Measurements from ENCODE around the gene BHLHE23. TPM values are rescaled to one million over a fixed set of nuclear protein-coding genes. Genes with fewer than 3 reads are reported as not detected.

Gene BHLHE23
- total RNA-seq, 2 donors from 2014 or later: 4.0 TPM; not detected in 1

DNA sequence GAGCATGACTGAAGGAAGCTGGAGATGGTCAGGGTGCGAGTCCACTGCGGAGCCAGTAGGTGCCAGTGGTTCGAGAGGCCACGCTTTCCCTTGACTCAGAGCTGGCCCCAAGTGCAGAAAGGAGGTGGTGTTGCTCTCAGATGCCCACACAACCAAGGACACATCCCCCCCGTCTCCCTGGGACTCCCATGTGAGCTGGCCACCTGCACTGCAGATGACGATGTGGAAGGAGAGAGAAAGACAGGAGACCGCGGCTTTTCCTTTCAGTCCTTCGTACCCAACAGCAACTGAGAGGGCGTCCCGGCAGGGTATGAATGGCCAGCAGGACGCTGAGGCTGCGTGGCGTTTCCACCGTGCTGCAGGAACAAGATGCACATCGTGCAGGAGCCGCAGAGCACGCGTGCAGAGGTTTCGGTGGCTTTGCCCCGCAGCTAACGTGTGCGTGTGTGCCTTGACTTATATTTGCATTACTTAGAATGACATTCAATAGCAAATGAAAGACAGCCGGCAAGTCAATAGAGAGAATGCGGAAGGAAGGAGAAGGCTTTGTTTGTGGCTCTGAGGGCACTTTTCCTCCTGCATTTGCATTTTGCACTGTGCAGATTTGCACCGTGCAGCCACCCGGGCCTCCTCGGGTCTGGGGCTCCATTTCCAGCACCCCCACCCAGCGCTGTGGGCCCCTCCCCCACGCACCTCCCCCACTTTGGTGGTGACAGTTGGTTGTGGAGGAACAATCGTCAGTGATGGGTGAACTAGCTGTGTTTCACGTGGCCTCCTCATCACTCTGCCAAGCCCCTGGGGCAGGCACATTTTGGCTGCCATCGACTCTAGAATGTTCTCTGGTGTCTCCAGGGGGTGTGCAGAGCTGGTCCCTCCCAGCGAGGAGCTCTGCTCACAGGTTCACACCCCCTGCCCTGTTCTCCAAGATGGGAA is 26.4 kb upstream of the BHLHE23 start:
- 13% methylated on average over 33 of the region's 34 CpGs for WGBS
- TF ChIP-seq, protein P1, sequence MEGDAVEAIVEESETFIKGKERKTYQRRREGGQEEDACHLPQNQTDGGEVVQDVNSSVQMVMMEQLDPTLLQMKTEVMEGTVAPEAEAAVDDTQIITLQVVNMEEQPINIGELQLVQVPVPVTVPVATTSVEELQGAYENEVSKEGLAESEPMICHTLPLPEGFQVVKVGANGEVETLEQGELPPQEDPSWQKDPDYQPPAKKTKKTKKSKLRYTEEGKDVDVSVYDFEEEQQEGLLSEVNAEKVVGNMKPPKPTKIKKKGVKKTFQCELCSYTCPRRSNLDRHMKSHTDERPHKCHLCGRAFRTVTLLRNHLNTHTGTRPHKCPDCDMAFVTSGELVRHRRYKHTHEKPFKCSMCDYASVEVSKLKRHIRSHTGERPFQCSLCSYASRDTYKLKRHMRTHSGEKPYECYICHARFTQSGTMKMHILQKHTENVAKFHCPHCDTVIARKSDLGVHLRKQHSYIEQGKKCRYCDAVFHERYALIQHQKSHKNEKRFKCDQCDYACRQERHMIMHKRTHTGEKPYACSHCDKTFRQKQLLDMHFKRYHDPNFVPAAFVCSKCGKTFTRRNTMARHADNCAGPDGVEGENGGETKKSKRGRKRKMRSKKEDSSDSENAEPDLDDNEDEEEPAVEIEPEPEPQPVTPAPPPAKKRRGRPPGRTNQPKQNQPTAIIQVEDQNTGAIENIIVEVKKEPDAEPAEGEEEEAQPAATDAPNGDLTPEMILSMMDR (IDR thresholded peaks at IDR 0.05): no peak
- no peak for TF ChIP-seq POLR2AphosphoS5 (IDR thresholded peaks at IDR 0.05)
- H3K4me3 ChIP-seq: no peak overlapping the region
- no peaks in the 10 kb centered on the region for H3K36me3 ChIP-seq
- no peak for DNase-seq (ENCODE audit: low spot score)
- no peaks in the 10 kb centered on the region for H3K9me3 ChIP-seq
- peaks cover 18% of the 10 kb centered on the region for H3K27me3 ChIP-seq (replicated peaks; ENCODE audit: insufficient read depth)
- H3K4me1 ChIP-seq (replicated peaks): no peaks in the 10 kb centered on the region
- H3K27ac ChIP-seq: no peak overlapping the region
- intact Hi-C loops (cut with DNase I): no loop called here

DNA sequence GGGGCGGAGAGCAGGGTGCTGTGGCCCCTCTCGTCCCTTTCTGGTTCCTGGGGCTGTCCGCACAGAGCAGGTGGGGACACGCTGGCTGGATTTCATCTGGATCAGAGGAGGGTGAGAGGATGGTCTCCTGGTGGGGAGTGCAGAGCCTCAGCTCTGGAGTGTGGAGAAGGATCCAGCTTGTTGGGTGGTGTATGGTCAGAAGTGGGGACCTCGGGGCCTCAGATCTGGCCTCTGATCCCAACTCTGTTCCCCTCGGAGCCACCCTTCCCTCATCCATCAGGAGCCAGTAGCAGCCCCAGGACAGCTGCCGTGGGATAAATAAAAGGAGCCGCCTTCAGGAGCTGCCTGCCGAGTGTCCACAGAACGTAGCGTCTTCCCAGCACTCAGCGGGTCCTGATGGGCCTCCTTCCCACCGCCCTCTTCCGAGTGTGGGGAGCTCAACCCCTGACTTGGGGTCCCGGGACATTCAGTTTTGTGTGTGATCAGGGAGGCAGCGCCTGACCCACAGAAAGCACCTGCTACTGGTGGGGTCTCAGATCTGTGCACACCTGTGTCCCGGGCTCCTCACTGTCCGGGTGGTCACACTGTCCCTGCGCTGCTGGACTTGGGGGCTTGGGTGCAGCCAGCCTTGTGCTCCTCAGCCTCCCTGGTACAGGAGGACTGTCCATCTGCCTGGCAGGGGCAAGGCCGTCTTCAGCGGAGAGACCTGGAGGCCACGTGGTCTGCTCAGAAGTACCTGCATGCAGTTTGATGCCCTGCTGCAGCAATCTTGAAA is 25.4 kb upstream of the BHLHE23 start:
- DNase-seq (ENCODE audit: low spot score): no peak
- intact Hi-C loops (cut with DNase I): no loop called here
- Histone ChIP-seq H3K27me3 (replicated peaks; ENCODE audit: insufficient read depth) (peaks cover 18% of the 10 kb centered on the region), H3K27ac (no peak overlapping the region), H3K4me3 (no peak overlapping the region), H3K36me3 (no peaks in the 10 kb centered on the region), H3K9me3 (no peaks in the 10 kb centered on the region), H3K4me1 (replicated peaks) (no peaks in the 10 kb centered on the region)
- 61% methylated on average over 22 of the region's 22 CpGs for WGBS
- no peak for TF ChIP-seq POLR2A (IDR thresholded peaks at IDR 0.05)
- TF ChIP-seq, protein P1 (IDR thresholded peaks at IDR 0.05): no peak
- no peak for TF ChIP-seq POLR2AphosphoS5 (IDR thresholded peaks at IDR 0.05)

DNA sequence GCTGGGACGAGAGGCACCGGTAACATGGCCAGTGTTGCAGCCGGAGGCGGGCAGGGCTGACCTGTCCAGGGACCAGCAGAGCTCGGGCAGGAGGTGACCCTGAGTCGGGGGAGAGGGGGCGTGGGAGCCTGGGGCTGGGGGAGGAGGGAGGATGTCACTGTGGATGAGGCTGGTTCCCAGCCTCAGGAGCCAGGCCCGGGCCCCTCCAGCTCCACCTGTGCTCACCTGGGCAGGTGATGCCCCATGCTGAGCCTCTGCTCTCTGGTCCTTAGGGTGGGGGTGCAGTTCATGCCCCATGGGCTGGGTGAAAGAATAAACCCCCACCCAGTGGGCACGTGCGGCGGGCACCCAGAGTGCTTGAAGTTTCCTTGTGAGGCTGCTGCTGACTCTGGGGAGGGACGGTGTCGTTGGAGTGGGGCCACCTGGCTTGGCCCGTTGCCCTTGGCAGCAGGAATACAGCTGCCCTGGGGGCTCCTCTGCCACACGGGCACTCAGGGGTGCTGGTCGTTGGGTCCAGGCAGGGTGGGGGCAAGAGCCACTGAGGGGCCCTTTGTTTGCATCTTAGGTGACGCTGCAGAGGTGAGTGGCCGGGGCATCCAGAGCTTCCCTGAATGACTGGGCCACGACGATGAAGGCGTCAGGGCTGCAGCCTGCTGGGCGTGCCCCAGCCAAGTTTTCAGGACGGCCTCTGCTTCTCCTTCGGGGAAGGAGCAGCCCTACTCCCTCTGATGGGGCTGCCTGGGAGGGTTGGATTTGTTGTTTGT is 24.7 kb upstream of the BHLHE23 start:
- intact Hi-C loops (cut with DNase I): no loop called here
- Histone ChIP-seq H3K27ac (no peak overlapping the region), H3K27me3 (replicated peaks; ENCODE audit: insufficient read depth) (peaks cover 25% of the 10 kb centered on the region), H3K4me1 (replicated peaks) (no peaks in the 10 kb centered on the region), H3K4me3 (no peak overlapping the region), H3K9me3 (no peaks in the 10 kb centered on the region), H3K36me3 (no peaks in the 10 kb centered on the region)
- TF ChIP-seq, protein P1 (IDR thresholded peaks at IDR 0.05): no peak
- TF ChIP-seq POLR2AphosphoS5 (IDR thresholded peaks at IDR 0.05): no peak
- no peak for TF ChIP-seq POLR2A (IDR thresholded peaks at IDR 0.05)
- no peak for DNase-seq (ENCODE audit: low spot score)
- WGBS: 54% methylated on average over 18 of the region's 24 CpGs

DNA sequence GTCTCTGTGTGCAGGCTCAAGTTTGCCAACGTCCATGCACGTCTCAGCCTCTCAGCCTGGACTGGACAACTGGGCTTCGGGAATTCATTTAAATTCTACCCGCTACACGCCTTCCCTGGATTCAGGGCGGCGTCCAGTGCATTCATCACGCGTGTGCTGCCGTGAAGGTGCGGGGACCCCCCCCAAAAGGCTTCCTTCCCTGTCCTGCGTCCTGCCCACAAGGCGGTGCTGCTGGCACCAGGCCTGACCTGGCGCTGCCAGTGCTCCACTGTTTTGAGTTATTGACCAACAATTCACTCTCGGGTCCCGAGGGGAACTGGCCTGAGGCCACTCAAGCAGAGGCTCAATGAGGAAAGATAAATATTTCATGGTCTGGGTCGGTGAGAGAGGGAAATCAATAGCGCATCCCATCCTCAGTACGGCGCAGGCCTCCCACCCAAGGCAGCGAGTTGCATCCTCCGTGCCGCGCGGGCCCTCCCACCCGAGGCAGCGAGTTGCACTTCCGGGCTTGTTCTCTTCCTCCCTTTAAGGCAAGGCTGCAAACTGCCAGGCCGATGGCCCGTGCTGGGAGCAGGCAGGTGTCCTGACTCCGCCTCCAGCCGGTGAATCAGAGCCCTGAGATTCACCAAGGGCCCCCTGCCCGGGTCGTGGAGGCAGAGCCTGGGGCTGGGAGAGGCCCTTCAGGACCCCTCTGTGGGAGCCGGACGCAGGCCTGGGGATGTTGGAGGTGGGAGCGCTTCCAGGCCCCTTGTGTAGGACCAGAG is 22.8 kb upstream of the BHLHE23 start:
- no peaks in the 10 kb centered on the region for H3K4me1 ChIP-seq (replicated peaks)
- no peak for DNase-seq (ENCODE audit: low spot score)
- H3K36me3 ChIP-seq: no peaks in the 10 kb centered on the region
- H3K4me3 ChIP-seq: no peak overlapping the region
- no peak overlapping the region for H3K27ac ChIP-seq
- no peaks in the 10 kb centered on the region for H3K9me3 ChIP-seq
- TF ChIP-seq POLR2AphosphoS5 (IDR thresholded peaks at IDR 0.05) (no peak), POLR2A (IDR thresholded peaks at IDR 0.05) (no peak)
- TF ChIP-seq, protein P1 (IDR thresholded peaks at IDR 0.05): no peak
- 53% methylated on average over 36 of the region's 37 CpGs for WGBS
- intact Hi-C loops (cut with DNase I): no loop called here
- H3K27me3 ChIP-seq (replicated peaks; ENCODE audit: insufficient read depth): peaks cover 32% of the 10 kb centered on the region

Data from prostate gland (tissue), 2 donors.